Activated T-cell treated with anti-CD3 and anti-CD28 coated beads, Interleukin-2, amount 50 U/mL, for 4 hours (primary cell): ENCODE data around the gene PPM1F. TPM values are rescaled to one million over a fixed set of nuclear protein-coding genes. Genes with fewer than 3 reads are reported as not detected.

Experiments
- ATAC-seq, 2 donors: fragments of 200-7000 bp; cut with Tn5 transposase; one replicate each; pipeline ENCODE4 v1.10.0; 2021
- DNase-seq: peaks from one replicate; pipeline ENCODE4 v3.0.0-alpha.2; 2020
- H3K27me3 Mint-ChIP-seq: one replicate; pipeline ENCODE4 v1.8.0; 2021; ENCODE audit warnings: low read depth, mixed read lengths
- H3K36me3 Mint-ChIP-seq: one replicate; pipeline ENCODE4 v1.8.0; 2022; ENCODE audit warnings: mixed read lengths; ENCODE audit not compliant: insufficient read depth
- H3K4me1 Mint-ChIP-seq: one replicate; pipeline ENCODE4 v1.8.0; 2021; ENCODE audit warnings: low read depth, mixed read lengths
- H3K4me3 Mint-ChIP-seq: one replicate; pipeline ENCODE4 v1.8.0; 2021; ENCODE audit warnings: mild to moderate bottlenecking, moderate library complexity, mixed read lengths
- H3K9me3 Mint-ChIP-seq: one replicate; pipeline ENCODE4 v1.8.0; 2021; ENCODE audit warnings: mixed read lengths
- total RNA-seq, 3 donors: library from RNA; stranded (reverse); gene quantifications; one replicate each; pipeline ENCODE4 v1.2.1, GENCODE V29; 2021

The PPM1F gene
- total RNA-seq, 3 donors from 2014 or later: 28.2 to 36.8 (median 30.8) TPM

- Mint-ChIP-seq H3K4me1 (peaks cover 15% of the 10 kb centered on the region), H3K4me3 (no peak overlapping the region), H3K27me3 (peaks cover 3% of the 10 kb centered on the region), H3K9me3 (no peaks in the 10 kb centered on the region), H3K36me3 (no peaks in the 10 kb centered on the region)
- DNase-seq: no peak
- ATAC-seq: no peak
Observed at GRCh38 chr22:21984793-21985192, 32.1 kb upstream of the PPM1F start.

DNA sequence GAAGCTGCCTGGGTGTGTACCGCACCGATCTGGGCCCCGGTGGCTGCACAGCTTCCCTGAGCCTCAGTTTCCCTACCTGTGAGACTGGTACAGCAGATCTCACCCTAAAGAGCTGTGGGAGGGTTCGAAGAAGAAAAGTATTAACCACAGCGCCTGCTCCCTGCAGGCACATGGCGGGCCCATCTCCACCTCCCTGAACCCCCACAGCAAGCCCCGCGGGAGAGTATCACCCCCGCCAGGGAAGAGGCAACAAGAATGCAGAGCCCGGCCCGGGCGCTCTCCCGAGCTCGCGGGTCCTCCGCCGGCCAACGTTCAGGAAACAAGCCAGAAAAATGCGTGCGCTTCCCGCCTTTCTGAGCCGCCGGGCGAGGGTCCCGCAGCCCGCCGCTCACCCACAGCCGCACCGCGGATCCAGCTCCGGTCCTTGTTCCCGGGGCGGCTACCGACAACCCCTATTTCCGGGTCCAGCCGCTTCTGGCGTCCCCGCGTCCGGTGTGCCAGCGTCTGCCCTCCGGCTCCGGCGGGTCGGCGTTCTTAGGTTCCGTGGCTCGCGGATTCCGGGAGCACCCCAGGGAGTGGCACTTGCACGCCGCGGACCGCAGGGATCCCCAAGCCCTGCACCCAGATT is 29.8 kb upstream of the PPM1F start, which contains the start of gene TOP3B:
Gene TOP3B, minus strand, starts transcription at position 450 of the 628 bp plus-strand sequence. CDS start 7,078 bp downstream, outside the sequence.
- Mint-ChIP-seq H3K27me3 (no peaks in the 10 kb centered on the region), H3K9me3 (no peaks in the 10 kb centered on the region)

DNA sequence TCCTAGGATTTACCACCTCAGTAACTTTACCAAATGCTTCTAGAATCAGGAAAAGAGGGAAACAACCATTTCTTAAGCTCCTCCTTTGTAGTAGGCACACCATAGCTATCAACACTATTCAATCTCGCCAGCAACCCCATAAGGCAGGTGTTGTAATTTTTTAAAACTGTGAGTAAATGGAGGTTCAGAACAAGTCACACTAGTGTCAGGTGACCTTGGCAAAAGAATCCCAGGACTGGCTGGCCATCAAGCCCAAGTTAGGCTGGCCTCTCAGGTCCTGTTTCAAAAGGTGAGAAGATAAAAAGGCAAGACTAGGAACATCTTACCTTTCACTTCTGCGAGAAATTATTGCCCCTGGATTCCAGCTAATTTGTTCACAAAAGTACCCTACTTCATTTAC is 29.2 kb upstream of the PPM1F start:
- Mint-ChIP-seq H3K4me1 (peaks cover 31% of the 10 kb centered on the region), H3K4me3 (peak overlapping the region; percentile 92), H3K27me3 (no peaks in the 10 kb centered on the region), H3K9me3 (no peaks in the 10 kb centered on the region), H3K36me3 (no peaks in the 10 kb centered on the region)
- no peak for ATAC-seq
- no peak for DNase-seq

More for the DNA sequence above, 29.8 kb upstream of the PPM1F start, which contains the start of gene TOP3B:
- ATAC-seq (peak; percentile 97 to 98), DNase-seq (peak; percentile 77)
- Mint-ChIP-seq H3K36me3 (no peaks in the 10 kb centered on the region), H3K4me3 (peak within 1 kb of the TSS; percentile 92), H3K4me1 (peaks cover 30% of the 10 kb centered on the region)

GRCh38 chr22:21980547-21980946 is 27.9 kb upstream of the PPM1F start:
- no peak for ATAC-seq
- H3K9me3 Mint-ChIP-seq: no peaks in the 10 kb centered on the region

DNA sequence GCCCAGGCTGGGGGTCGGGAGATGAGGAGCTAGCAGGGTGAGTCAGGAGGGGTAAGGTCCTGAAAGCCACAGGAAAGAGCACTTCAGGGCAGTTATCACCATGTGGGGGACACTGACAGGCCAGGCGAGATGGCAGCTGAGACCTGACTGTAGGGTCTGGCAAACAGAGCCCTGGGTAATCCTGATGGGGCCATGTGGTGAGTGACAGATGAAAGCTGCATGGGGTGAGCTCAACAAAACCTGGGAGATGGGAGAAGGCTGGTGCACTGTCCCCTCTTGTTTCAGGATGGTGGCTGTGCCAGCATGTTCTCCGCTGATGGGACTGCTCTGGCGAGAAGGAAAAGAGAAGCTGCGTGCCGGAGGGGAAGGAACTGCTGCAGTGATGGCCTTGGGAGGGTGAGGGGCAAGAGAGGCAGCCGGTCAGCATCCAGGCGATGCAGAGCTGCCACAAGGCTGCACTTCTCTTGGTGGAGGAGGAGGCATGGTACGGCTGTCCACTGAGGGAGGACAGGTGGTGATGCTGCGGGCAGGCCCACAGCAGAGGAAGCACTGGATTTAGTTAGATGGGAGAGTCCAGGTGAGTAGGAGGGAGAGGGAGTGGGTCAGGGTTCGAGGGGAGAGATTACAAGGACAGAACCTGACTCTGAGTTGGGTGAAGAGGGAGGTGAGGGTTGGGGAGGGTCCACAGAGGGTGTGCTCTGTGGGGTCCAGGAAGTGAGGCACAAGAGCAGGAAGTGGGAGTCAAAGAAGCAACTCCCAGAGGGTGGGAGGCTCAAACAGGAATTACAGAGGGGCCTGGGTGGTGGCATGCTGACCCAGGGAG is 26.1 kb upstream of the PPM1F start:
- DNase-seq (no peak), ATAC-seq (no peak)
- no peaks in the 10 kb centered on the region for H3K27me3 Mint-ChIP-seq
- peaks cover 36% of the 10 kb centered on the region for H3K4me1 Mint-ChIP-seq
- no peaks in the 10 kb centered on the region for H3K9me3 Mint-ChIP-seq
- H3K36me3 Mint-ChIP-seq: peaks cover 5% of the 10 kb centered on the region
- no peak overlapping the region for H3K4me3 Mint-ChIP-seq

More at GRCh38 chr22:21980547-21980946, 27.9 kb upstream of the PPM1F start:
- no peaks in the 10 kb centered on the region for H3K36me3 Mint-ChIP-seq
- no peaks in the 10 kb centered on the region for H3K27me3 Mint-ChIP-seq
- peaks cover 36% of the 10 kb centered on the region for H3K4me1 Mint-ChIP-seq
- H3K4me3 Mint-ChIP-seq: peak overlapping the region; percentile 8
- DNase-seq: no peak

- no peaks in the 10 kb centered on the region for H3K9me3 Mint-ChIP-seq
- no peak for DNase-seq
- no peaks in the 10 kb centered on the region for H3K27me3 Mint-ChIP-seq
- peaks cover 36% of the 10 kb centered on the region for H3K4me1 Mint-ChIP-seq
- ATAC-seq: no peak
- peaks cover 5% of the 10 kb centered on the region for H3K36me3 Mint-ChIP-seq
- H3K4me3 Mint-ChIP-seq: no peak overlapping the region
Observed at GRCh38 chr22:21977814-21978213, 25.2 kb upstream of the PPM1F start.

DNA sequence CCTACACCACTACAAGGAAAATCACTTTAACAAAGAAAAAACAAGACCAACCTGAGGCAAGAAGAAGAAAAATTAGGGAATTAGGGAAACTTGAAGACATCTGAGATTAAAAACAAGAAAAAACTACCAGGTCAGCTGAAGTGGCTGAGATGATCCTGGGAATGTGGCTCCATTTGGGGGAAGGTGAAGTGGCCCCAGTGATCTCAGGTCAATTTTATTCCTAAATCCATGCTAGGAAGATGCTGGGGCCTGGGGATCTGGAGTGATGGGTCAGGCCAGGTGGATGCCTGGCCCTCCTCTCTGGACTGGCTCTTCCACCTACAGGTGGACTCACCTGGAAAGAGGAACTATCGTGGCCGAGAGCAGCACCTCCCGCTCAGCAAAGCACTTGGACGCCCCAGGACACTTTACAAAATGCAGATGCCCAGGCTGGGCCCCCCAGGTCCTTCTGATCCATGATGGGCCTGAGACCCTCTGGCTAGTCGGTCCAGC is 23.3 kb upstream of the PPM1F start:
- DNase-seq (no peak), ATAC-seq (no peak)
- peaks cover 22% of the 10 kb centered on the region for H3K4me1 Mint-ChIP-seq
- no peaks in the 10 kb centered on the region for H3K27me3 Mint-ChIP-seq
- H3K4me3 Mint-ChIP-seq: no peak overlapping the region
- no peaks in the 10 kb centered on the region for H3K9me3 Mint-ChIP-seq
- peaks cover 15% of the 10 kb centered on the region for H3K36me3 Mint-ChIP-seq

DNA sequence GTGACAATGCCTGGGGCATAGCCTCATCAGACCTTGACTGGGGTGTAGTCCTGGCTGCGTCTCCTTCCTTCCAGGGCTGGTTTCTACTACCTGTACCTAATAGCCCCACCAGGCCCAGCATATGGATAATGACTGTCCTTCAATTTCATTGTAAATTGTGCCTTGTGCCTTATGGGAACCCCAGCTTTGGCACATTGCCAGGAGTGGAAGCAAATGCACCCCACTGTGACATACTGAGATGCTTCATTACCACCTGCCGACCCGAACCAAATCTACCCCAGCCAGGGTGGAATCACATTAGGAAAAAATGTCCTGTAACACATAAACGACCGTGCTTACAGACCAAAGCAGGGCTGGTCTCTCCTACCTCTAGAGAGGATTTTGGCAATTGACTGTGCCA is 22.6 kb upstream of the PPM1F start:
- H3K9me3 Mint-ChIP-seq: no peaks in the 10 kb centered on the region
- H3K4me1 Mint-ChIP-seq: peaks cover 22% of the 10 kb centered on the region
- no peak for ATAC-seq
- H3K4me3 Mint-ChIP-seq: no peak overlapping the region
- peaks cover 19% of the 10 kb centered on the region for H3K36me3 Mint-ChIP-seq
- DNase-seq: no peak
- H3K27me3 Mint-ChIP-seq: no peaks in the 10 kb centered on the region

GRCh38 chr22:21974058-21974649 is 21.5 kb upstream of the PPM1F start:
- no peak for DNase-seq
- no peaks in the 10 kb centered on the region for H3K9me3 Mint-ChIP-seq

DNA sequence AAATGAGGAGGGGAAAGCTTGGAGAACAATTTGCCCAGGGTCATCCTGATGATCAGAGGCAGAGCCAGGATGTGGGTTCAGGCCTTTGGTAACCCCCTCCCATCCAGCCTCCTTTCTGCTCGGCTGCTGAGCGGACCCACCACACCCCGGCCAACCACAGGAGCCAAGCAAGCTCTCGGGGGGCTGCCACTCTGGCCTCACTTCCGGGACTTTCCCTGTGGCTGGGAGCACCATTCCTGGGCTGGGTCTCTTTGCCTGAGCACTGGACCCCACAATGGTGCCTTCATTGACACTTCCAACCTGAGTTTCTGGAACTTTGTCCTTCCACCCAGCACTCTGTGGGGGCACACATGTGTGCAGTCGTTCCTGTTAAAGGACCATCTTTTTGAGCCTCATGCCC is 20.2 kb upstream of the PPM1F start:
- DNase-seq (no peak), ATAC-seq (no peak)
- no peaks in the 10 kb centered on the region for H3K27me3 Mint-ChIP-seq
- H3K4me1 Mint-ChIP-seq: peaks cover 8% of the 10 kb centered on the region
- no peaks in the 10 kb centered on the region for H3K9me3 Mint-ChIP-seq
- H3K4me3 Mint-ChIP-seq: no peak overlapping the region
- peaks cover 22% of the 10 kb centered on the region for H3K36me3 Mint-ChIP-seq

More at GRCh38 chr22:21974058-21974649, 21.5 kb upstream of the PPM1F start:
- H3K4me3 Mint-ChIP-seq: no peak overlapping the region
- peaks cover 18% of the 10 kb centered on the region for H3K4me1 Mint-ChIP-seq
- no peaks in the 10 kb centered on the region for H3K27me3 Mint-ChIP-seq
- ATAC-seq: no peak
- peaks cover 19% of the 10 kb centered on the region for H3K36me3 Mint-ChIP-seq

- H3K9me3 Mint-ChIP-seq: no peaks in the 10 kb centered on the region
- peaks cover 5% of the 10 kb centered on the region for H3K4me1 Mint-ChIP-seq
- no peak overlapping the region for H3K4me3 Mint-ChIP-seq
Observed at GRCh38 chr22:21972293-21972779, 19.7 kb upstream of the PPM1F start.

GRCh38 chr22:21971858-21972275 is 19.2 kb upstream of the PPM1F start:
- Mint-ChIP-seq H3K9me3 (no peaks in the 10 kb centered on the region), H3K36me3 (peaks cover 24% of the 10 kb centered on the region), H3K4me1 (peaks cover 5% of the 10 kb centered on the region), H3K27me3 (no peaks in the 10 kb centered on the region), H3K4me3 (no peak overlapping the region)
- no peak for DNase-seq
- no peak for ATAC-seq

More at GRCh38 chr22:21972293-21972779, 19.7 kb upstream of the PPM1F start:
- Mint-ChIP-seq H3K36me3 (peaks cover 22% of the 10 kb centered on the region), H3K27me3 (no peaks in the 10 kb centered on the region)
- DNase-seq (peak; percentile 43), ATAC-seq (peak; percentile 70 to 83)

GRCh38 chr22:21970800-21971617 is 18.4 kb upstream of the PPM1F start:
- DNase-seq (no peak), ATAC-seq (no peak)
- Mint-ChIP-seq H3K27me3 (no peaks in the 10 kb centered on the region), H3K36me3 (peaks cover 27% of the 10 kb centered on the region), H3K4me3 (no peak overlapping the region), H3K9me3 (no peaks in the 10 kb centered on the region), H3K4me1 (peaks cover 2% of the 10 kb centered on the region)
